ENCODE data around the gene TXN.
"Not testable (repeated sequence)": the region's sequence is repeated elsewhere in the genome, so short reads cannot be mapped to it uniquely, and the experiment has no call there.

Gene TXN

DNA sequence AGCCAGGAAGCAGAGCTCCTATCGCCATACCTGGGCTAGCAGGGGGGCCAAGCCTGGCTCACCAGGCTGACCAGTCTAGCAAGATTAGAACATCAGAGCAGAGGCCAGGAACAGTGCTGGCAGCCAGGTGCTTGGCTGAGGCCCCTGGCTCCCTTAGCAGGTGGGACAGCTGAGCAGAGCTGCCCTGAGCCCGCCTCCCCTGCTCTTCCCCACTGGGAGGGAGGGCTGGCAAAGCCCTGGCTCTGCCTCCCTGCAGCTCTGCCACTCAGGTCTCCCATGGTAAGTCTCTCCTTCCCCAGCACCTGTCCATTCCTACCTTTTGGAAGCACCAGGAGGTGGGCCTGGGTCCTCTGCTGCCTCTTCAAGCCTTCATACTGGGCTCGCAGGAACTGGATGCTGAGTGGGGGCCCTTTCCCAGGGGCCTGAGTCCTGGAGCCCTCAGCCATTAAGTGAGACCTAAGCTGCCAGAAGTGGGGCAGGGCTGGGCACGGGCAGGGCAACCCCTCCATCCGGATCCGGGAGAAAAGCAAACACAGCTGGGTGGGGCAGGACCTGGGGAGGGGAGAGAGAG lies 49.2 kb downstream of the TXN start:
- Mint-ChIP-seq H3K4me1 (ENCODE audit: low read depth) (no peaks in the 10 kb centered on the region), H3K9me3 (no peaks in the 10 kb centered on the region), H3K27me3 (peaks cover 6% of the 10 kb centered on the region), H3K4me3 (no peak overlapping the region), H3K36me3 (ENCODE audit: low read depth) (no peaks in the 10 kb centered on the region), H3K27ac (no peak overlapping the region)

DNA sequence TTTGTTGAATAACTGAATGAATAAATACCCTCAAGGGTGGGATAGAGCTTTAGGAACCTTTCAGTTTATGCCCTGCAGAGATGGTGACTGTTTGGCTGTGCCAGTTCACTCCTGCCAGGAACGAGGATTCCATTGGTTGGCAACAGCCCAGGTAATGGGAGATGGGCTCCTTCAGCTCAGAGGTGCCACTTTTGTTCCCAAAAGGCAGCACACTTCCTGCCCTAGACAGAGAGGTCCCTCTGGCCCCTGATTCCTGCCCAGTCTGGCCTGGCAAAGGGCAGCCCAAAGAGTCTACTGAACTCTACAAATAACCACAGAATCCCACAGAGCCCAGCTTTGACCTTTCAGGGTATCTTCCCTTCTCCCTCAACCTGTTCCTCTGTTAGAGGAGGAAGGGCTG lies 49.9 kb downstream of the TXN start:
- H3K27me3 Mint-ChIP-seq = peaks cover 11% of the 10 kb centered on the region
- H3K9me3 Mint-ChIP-seq = no peaks in the 10 kb centered on the region
- H3K27ac Mint-ChIP-seq = no peak overlapping the region
- no peaks in the 10 kb centered on the region for H3K36me3 Mint-ChIP-seq (ENCODE audit: low read depth)
- H3K4me3 Mint-ChIP-seq = no peak overlapping the region
- no peaks in the 10 kb centered on the region for H3K4me1 Mint-ChIP-seq (ENCODE audit: low read depth)

DNA sequence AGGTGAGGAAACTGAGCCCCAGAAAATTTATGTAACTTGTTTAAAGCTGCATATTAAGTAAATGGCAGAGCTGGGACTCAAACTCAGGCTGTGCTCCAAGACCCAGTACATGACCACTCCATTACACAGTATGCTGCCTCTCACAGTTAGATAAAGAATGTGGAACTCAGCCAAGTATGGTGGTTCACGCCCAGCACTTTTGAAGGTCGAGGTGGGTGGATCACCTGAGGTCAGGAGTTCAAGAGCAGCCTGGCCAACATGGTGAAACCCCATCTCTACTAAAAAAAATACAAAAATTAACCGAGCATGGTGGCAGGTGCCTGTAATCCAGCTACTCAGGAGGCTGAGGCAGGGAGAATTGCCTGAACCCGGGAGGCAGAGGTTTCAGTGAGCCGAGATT lies 50.7 kb downstream of the TXN start:
- H3K27me3 Mint-ChIP-seq = peaks cover 11% of the 10 kb centered on the region
- H3K4me1 Mint-ChIP-seq (ENCODE audit: low read depth); H3K4me3 Mint-ChIP-seq; H3K9me3 Mint-ChIP-seq; H3K36me3 Mint-ChIP-seq (ENCODE audit: low read depth); H3K27ac Mint-ChIP-seq: not testable (repeated sequence)

DNA sequence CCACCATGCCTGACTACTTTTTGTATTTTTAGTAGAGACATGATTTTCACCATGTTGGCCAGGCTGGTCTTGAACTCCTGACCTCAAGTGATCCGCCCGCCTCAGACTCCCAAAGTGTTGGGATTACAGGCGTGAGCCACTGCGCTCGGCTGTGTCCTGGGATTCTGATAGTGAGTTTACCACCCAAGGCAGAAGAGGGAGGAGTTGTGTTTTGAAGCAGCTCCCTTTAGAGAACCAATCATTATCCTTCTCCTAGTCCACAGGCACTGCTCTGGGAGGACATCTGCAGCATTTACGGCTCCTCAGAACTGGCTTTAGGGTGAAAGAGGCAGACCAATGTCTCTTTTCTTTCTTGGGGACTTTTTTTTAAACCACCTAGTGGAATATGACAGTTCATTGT lies 54.1 kb downstream of the TXN start:
- peaks cover 11% of the 10 kb centered on the region for H3K27me3 Mint-ChIP-seq
- H3K4me1 Mint-ChIP-seq (ENCODE audit: low read depth) = no peaks in the 10 kb centered on the region
- H3K9me3 Mint-ChIP-seq = no peaks in the 10 kb centered on the region
- no peaks in the 10 kb centered on the region for H3K36me3 Mint-ChIP-seq (ENCODE audit: low read depth)
- H3K27ac Mint-ChIP-seq = no peak overlapping the region
- H3K4me3 Mint-ChIP-seq = no peak overlapping the region

DNA sequence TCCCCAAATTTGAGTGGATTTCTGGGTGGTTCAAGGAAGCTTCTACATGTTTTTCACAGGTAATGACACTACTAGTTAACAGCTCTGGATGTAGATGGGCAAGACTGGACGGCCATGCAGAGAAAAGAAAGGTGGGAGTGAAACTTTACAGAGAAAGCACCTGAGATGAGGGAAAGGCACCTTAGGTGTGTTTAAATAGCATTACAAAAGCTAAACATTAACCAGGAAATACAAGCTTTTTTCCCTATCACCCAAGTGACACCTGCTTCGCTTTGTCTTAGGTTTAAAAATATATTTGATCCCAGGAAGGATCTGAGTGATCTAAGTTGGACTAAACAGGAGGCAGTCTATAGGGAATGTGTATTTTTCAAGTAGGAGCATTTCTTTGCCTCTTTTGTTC lies 56.7 kb downstream of the TXN start:
- Mint-ChIP-seq H3K36me3 (ENCODE audit: low read depth) (no peaks in the 10 kb centered on the region), H3K4me1 (ENCODE audit: low read depth) (no peaks in the 10 kb centered on the region), H3K27me3 (peaks cover 5% of the 10 kb centered on the region), H3K9me3 (no peaks in the 10 kb centered on the region), H3K27ac (no peak overlapping the region), H3K4me3 (no peak overlapping the region)

DNA sequence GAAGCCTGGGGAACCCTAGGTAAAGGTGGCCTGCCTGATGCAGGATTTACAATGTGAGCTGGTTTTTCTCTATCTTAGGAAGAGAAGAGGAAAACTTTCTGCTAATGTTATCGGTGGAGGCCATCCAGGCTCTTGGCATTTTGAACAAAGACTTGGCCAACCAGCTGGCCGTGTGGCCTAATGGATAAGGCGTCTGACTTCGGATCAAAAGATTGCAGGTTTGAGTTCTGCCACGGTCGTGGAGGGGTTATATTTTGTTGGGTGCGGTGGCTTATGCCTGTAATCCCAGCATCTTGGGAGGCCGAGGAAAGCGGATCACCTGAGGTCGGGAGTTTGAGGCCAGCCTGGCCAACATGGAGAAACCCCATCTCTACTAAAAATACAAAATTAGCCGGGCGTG lies 58.0 kb downstream of the TXN start:
- Mint-ChIP-seq H3K4me3 (no peak overlapping the region), H3K27me3 (peaks cover 5% of the 10 kb centered on the region), H3K4me1 (ENCODE audit: low read depth) (no peaks in the 10 kb centered on the region), H3K9me3 (no peaks in the 10 kb centered on the region), H3K27ac (no peak overlapping the region), H3K36me3 (ENCODE audit: low read depth) (no peaks in the 10 kb centered on the region)

DNA sequence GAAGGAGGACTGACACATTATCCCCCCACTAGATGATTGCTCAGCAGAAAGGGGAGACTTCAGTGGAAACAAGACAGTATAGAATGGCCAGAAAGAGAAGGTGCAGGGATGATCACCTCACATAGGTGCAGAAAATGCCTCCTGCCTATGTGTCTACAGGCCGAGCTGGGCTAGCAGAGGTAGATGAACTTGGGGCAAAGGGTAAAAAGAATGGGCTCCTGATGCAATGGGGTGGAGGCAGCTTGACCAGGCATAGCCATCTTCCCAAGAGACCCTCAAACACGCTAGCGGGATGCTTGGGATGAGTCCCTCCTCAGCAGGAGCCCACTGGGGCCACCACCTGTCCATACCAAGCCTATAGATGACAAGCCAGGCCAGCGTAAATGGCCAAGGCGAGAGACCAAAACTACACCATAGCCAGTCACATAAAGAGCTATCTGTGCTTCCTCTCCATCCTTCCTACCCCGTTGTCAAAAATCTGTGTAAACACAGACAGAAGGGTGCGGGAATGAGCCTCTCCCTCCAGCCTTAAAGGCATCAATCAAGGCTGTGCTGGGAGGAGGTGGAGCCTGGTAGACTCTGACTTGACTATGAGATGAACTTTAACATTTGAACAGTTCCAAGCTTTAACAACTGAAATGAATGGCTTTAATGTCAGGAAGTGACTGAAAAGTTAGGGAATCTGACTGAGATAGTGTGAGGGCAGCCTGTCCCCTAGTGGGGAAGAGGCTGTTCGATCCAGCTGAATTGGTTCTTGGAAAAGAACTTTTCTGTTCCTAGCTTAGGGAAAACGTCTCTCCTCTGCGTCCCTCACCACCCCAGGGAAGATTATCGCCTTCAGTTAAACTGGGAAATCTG lies 58.7 kb downstream of the TXN start:
- Mint-ChIP-seq H3K4me3 (no peak overlapping the region), H3K4me1 (ENCODE audit: low read depth) (no peaks in the 10 kb centered on the region), H3K27me3 (peaks cover 5% of the 10 kb centered on the region), H3K27ac (no peak overlapping the region), H3K36me3 (ENCODE audit: low read depth) (no peaks in the 10 kb centered on the region), H3K9me3 (no peaks in the 10 kb centered on the region)

DNA sequence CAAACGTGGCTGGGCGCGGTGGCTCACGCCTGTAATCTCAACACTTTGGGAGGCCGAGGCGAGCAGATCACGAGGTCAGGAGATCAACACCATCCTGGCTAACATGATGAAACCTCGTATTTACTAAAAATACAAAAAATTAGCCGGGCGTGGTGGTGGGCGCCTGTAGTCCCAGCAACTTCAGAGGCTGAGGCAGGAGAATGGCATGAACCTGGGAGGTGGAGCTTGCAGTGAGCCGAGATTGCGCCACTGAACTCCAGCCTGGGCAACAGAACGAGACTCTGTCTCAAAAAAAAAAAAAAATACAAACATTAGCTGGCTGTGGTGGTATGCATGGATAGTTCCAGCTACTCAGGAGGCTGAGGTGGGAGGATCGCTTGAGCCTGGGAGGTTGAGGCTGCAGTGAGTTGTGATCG lies 60.2 kb downstream of the TXN start:
- H3K4me3 Mint-ChIP-seq, H3K27ac Mint-ChIP-seq: not testable (repeated sequence)

More for the DNA sequence above, 60.2 kb downstream of the TXN start:
- not testable (repeated sequence) for H3K27me3 Mint-ChIP-seq; H3K9me3 Mint-ChIP-seq; H3K4me1 Mint-ChIP-seq (ENCODE audit: low read depth); H3K36me3 Mint-ChIP-seq (ENCODE audit: low read depth)
